SK-N-DZ (cell line): ENCODE measurements around the gene TGFB2.

ENCODE experiments used
- DNase-seq: peaks from one replicate; pipeline ENCODE4 v3.0.0-alpha.2; 2015; ENCODE audit warnings: low spot score

Gene TGFB2

DNA sequence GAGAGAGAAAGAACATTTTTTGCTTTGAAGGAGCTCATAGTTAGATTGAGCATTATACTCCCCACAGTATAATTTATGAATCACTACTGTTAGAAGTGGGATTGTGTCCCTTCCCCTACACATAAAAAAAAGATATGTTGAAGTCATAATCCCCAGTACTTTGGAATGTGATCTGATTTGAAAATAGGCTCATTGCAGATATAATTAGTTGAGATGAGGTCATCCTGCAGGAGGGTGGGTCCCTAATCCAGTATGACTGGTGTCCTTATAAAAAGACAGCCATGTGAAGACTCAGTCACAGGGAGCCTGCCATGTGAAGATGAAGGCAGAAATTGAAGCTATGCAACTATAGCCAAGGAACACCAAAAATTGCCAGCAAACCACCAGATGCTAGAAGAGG lies 76.4 kb downstream of the TGFB2 start:
- no peak for DNase-seq

DNA sequence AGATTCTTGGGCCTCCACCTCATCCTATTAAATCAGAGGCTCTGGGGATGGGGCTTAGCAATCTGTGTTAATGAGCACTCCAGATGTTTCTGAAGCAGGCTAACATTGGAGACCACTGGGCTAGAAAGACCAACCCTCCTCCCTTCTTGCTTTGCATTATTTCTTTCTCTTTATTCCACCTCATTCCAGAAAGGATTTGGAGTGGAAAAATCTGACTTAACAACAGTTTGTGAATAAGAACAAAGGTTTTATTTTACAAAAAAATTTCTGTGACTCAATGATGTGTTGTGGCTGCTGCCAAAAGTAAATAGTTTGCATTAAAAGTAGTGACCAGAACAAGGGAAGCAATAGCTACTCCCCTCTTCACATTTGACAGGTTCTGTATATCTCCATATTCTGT lies 79.4 kb downstream of the TGFB2 start:
- no peak for DNase-seq

DNA sequence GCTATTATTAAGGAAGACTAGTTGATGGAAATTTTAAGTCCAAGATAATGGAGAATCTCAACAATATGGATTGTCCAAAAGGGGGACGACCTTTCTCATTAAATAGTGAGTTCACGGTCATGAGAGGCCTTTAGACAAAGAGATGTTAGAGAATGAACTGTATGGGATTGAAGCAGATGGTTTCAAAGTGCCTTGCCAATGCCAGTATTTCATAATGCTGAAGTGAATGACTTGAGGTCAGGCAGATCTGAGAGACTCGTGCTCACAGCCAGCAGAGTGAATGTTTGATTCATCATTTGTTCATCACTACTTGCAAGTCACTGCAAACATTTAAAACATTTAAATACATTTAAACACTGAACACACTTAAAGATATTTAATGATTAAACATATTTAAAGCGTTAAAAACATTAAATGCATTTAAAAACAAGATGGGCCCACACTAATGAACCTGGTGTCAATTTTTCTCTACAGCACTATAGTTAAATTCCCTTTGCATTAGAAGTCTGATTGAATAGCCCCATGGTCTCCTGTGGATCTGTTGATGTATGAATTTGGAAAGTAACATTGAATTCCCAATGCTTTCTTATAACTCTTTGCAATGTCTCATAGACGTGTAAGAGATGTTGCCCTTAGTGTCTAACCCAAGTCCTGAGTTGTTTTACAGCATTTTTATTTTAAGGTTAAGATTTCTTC lies 80.7 kb downstream of the TGFB2 start:
- DNase-seq = no peak

DNA sequence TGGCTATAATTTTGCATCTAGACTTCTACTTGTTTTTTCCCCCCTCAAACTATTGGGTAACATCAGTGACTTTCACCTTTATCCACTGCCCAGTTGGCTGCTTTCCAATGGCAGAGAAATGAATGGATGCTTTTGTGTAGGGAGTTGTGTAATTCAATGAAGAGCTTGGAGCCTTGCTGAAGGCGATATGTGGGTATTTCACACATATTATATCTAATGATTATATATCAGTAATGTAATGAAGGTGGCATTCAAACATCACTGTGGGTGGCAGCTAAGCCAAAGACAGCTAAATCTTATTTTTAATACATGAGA lies 81.2 kb downstream of the TGFB2 start:
- DNase-seq = no peak

DNA sequence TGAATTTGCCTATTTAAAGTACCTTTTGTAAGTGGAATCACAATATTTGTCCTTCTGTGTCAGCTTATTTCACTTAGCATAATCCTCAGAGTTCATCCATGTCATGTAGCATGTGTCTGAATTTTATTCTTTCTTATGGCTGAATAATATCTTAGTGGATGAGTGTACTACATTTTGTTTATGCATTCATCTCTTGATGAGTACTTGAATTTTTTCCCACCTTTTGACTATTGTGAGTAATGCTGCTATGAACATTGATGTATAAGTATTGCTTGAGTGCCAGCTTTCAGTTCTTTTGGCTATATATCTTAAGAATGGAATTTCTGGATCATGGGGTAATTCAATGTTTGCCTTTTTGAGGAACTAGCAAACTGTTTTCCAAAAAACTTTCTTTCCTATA lies 84.2 kb downstream of the TGFB2 start:
- no peak for DNase-seq

DNA sequence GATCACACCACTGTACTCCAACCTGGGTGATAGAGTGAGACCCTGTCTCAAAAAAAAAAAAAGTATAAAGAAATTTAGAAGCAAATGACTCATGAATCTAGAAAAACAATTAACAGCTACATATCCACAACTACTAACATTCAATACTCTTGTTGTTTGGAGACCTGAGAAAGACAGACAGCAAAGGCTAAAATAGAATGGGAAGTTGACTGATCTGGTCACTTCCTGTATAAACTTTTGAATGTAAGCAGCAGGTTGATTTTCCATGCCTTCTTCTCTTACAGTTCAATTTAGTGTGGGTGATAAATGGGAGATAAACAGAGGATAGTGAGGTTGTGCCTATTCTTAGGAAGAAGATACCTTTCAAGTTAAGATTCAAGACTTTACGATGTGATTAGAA lies 85.2 kb downstream of the TGFB2 start:
- no peak for DNase-seq

DNA sequence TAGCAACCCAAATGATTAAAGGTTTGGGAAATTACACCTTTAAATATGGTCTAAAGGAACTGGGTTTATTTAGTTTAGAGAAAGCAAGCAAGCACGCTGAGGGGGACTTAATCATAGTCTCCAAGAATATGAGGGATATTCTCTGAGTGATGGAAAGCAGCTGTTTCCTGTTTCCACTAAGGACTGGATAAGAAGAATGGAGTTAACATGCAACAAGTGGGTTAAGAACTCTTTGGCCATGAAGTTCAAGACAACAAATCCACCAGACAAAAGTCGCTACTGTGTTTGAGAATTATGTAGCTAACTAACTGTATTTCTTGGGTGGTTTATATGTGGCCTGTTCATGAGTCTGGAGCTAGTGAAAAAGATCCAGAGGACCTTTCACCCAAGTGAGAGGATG lies 85.7 kb downstream of the TGFB2 start:
- no peak for DNase-seq

DNA sequence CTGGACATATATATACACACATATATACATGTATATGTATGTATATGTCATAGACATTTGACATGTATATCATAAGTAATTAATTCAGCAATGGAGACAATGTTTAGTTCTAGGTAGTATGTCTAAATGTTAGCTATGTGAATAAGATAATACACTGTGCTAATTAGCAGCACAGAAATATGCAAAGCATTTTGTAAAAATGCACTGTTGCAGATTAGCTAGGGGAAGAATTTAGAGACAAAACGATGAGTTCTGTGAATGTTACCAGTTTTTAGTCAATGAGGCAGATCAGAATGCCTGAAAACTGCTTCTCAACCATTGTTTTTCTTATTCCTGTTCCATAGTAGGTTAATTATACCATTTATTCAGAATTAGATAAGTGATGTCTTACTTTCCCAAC lies 86.3 kb downstream of the TGFB2 start:
- DNase-seq = no peak

DNA sequence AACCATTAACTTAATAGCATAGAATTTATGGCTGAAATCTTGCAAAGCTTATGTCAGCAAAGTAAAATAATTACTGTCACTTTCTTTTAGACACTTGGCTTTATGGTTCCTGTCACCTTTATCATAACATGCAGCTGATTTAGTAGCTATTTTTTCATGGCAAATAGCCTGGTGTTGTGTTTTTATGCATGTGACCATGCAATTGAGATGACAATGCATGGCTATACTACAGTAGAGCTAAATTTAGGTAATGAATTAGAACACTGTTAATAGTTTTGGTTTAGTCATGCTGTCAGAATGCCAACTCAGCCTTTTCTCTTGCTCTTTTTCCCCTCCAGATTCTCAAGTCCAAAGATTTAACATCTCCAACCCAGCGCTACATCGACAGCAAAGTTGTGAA lies 88.6 kb downstream of the TGFB2 start:
- DNase-seq = no peak

DNA sequence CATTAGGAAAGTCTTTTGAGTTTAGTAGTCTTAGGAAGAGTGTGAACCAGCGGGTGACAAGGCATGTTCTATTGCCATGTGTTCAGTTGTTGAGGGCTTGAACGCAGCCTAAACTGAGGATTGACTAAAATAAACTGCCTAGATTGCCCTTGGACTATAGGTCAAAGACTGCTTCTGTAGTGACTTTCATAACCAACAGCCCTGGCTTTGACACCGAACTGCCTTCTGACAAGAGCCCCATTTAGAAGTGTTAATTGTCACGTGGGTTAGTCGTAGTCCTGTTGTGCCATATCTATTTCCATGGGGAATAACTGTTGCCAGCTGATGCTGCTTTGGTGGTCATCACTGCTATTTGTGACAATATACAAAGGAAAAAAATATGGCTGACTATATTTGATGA lies 90.4 kb downstream of the TGFB2 start:
- DNase-seq = no peak

DNA sequence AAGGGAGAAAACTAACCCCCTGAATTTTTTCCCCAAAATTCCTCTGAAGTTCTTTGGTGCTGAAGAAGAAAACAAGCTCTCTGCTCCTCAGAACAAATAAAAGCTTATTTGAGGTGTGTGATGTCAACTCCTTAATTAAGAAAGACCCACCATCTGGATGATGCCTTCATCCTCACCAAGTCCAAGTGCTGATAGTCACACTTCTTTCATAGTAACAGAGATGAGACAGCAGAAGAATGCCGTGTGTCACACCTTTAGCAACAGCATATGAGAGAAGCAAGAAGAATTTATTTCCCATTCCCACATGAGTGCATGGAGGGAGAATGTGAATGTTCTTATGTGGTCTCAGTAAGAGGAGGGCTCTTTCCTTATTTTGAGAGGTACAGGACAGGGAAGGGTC lies 91.2 kb downstream of the TGFB2 start:
- no peak for DNase-seq

DNA sequence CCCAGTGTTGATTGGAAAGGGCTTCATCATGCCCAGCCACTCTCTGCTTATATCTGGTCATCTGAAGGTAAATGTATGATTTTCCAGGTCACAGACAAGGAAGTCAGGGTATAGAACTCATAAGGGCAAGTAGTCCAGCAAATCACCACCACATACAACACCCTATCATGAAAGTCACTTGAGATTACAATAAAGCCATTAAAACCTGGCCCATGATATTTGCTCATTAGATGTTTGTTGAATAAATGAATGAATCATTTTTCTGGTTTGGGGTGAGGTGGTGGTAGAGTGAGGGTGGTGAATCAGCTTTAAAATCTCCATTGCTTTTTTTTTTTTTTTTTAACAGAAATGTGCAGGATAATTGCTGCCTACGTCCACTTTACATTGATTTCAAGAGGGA lies 91.9 kb downstream of the TGFB2 start:
- DNase-seq = no peak

DNA sequence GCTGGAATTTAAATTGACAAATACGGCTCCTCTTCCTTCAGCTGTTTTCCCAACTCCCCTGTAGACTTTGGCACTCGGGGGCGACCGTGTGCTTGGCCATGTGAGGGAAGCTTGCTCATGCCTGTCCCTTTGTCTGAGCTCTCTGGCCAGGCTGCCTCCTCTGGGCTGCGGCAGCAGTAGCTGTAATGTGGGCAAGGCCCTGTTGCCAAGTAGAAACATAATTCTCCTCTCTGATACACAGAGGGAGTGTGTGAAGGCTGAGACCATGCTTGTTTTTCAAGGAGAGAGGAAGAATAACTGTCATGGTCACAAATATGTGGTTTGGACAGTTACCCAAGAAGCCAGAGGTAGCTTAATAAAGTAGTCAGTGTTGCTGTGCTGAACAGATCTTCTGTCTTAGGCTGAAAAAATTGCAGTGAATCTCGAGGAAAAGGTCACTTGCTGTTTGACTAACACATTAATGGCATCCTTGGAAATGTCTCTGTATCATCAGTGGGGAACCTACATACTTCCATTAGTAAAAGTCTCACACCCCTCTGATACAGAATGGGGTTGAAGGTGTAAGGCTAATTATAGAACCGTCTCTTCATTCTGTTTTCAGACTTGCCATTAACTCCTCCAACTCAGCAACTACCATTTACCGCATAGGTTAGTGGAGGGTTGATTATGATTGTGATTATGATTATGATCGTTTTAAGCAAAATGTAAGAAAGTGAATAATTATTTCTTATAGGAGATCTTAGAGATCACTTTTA lies 94.6 kb downstream of the TGFB2 start:
- no peak for DNase-seq

DNA sequence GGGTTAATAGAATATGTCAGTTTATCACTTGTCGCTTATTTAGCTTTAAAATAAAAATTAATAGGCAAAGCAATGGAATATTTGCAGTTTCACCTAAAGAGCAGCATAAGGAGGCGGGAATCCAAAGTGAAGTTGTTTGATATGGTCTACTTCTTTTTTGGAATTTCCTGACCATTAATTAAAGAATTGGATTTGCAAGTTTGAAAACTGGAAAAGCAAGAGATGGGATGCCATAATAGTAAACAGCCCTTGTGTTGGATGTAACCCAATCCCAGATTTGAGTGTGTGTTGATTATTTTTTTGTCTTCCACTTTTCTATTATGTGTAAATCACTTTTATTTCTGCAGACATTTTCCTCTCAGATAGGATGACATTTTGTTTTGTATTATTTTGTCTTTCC lies 98.1 kb downstream of the TGFB2 start:
- no peak for DNase-seq

DNA sequence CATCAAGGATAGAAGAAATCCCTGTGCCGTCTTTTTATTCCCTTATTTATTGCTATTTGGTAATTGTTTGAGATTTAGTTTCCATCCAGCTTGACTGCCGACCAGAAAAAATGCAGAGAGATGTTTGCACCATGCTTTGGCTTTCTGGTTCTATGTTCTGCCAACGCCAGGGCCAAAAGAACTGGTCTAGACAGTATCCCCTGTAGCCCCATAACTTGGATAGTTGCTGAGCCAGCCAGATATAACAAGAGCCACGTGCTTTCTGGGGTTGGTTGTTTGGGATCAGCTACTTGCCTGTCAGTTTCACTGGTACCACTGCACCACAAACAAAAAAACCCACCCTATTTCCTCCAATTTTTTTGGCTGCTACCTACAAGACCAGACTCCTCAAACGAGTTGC lies 99.0 kb downstream of the TGFB2 start:
- DNase-seq = no peak

DNA sequence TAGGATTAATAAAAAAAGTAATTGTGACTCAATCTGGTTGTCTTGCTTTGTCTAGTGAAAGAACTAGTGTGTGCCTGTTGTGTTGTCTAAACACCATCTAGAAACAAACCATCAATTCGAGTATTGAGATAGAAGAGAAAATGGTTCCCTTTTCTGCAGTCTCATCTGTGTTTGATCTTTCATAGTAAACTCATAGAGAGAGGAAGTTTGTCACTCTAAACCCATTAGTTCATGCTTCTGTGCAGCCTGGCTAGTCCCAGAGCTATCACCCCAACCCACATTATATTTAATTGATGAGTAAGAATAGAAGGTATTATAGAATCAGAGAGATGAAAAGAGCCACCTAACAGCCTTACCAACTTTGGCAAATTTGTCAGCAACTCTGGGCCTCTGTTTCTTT lies 99.5 kb downstream of the TGFB2 start:
- DNase-seq = no peak

DNA sequence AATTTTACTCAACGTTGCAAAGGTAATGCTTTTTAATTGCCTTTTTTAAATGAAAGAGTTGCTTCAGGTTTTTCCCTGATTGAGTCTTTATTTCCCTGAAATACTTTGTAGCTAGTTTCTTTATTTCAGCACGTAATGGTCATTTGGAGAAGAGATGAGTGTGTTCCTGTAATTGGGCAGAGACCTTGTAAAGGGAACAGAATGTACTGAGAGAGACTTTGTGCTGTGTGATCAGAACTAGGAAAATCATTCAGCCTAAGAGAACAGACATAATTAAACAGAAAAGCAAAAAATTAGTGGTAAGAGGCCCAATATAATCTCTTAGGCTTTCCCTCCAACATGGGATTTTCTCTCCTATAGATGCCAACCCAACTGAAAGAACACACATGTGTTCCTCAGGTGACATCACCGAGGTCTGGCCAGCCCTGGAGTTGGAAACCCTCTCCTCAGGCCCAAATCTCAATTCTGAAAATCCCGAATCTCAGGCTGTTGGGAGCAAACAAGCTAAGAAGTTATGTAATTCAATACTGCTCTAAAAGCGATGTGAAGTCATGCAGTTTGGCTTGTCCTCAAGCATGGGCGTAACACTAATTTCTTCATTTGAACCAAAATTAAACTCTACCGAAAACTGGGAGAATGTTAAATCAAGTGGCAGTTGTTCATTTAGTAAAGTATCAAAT lies 102.0 kb downstream of the TGFB2 start:
- DNase-seq = no peak

DNA sequence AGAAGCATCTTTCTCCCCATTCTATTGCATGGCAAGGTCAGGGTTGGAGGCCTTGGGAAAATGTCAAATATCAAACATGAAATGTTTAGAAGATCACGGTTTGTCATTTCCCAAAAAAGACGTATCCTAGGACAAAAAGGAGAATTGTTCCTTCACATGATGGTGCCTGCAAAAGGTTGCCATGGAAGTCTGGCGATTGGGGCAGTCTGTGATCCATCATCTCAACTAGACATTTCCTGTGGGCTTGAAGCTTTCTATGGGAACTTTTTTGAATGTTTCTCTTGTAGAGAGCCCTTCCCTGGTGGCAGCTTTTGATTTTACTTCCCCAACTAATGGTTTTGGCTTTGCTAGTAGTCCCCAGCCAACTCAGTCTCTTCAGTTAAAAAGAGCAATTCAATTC lies 106.3 kb downstream of the TGFB2 start:
- DNase-seq = no peak

DNA sequence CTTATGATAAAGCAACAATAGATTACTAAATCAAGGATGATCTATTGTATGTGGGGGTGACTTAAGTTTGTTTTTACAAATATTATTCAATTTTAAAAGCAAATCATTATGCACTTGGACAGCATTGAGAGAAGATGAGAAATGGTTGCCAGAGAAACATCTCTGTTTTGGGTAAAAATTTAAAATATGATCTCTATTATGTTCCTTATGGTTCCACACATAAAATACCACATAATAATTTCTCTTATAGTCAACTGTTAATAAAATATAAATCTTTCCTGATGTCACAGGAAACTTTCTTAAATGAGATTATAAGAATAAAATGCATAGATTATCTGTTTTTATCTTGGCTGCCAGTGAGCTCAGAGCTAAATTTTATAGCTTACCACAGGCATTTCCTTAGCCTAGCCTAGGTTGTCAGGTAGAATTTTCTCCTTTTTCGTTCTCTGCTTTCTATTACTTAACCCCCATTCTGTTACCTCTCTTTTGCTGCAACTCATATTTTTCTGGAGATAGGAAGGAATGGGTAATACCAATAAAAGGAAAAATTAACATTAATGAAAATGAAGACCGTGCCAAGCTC lies 109.7 kb downstream of the TGFB2 start:
- DNase-seq = no peak

DNA sequence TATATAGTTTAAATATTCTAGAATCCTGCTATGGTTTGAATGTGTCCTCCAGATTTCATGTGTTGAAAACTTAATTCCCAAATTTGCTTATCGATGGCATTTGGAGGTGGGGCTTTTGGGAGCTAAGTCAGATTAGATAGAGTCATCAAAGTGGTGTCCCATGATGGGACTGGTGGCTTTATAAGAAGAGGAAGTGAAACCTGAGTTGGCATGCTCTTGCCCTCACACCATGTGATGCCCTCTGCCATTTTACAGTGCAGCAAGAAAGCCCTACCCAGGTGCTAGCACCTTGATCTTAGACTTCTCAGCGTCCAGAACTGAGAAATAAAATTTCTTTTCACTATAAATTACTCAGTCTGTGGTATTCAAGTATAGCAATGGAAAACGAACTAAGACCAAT lies 111.3 kb downstream of the TGFB2 start:
- no peak for DNase-seq

DNA sequence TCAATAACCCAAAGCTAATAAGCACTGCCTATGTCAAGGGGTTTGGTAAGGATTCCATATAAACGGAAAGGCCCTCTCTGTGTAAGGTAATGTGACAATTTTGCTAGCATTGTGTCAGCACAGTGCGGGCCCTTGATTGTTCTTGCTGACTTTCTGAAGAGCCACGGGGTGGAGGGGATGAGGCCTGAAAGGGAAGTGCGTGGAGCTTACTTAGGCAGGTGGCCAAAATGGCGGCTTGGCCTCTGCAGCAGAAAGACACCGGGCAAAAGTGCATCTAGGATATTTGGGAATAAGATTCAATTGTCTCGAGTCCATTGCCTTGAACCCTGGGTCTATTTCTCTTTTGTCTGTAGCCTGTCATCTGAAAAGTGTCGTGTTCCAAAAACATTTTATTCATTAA lies 114.3 kb downstream of the TGFB2 start:
- DNase-seq = no peak

DNA sequence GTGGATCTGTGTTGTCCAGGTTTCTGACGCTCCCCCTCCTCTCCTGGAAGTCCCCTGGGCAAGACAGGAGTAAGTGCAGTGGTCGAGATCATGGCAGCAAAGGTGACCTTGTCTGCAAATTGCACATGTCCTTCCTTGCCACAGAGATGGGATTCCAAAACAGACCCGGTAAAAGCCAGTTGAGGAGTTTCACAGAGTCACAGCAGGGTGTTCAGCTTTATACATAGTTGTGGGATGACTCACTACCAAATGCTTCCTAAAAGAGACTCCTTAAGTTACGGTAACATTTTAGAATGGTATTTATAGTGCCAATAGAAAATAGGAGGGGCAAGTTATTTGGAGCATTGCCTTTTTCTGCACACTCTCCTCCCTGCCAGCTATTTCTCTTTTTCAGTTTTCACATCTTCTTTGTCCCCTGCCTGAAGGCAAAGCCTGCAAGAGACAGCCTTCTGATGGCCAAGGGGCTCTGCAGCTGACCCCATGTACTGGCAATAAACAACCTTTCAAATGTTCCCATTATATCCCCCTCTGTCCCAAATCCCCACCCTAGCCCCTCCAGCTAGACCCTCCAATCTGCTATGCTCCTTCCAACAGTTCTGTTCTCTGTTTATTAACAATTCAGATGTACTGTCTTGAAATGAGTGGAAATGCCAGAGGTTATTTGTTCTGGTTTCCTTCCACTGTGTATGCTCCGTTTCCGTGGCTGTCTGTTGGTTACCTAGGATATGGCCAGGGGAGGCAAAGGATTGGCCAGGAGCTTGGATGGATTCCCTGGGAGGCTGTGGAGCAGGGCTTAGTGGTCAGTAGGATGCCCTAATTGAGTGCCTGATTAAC lies 115.0 kb downstream of the TGFB2 start:
- DNase-seq = no peak
